H54 (cell line): Measurements from ENCODE around the gene TIAM1.

Experiments
- DNase-seq: peaks from one replicate; pipeline ENCODE4 v3.0.0; 2011; ENCODE audit warnings: low spot score, mixed read lengths; ENCODE audit not compliant: insufficient read length
- FAIRE-seq: peaks from 3 replicates; lab custom pipeline; 2011; peaks lifted over from hg19 to GRCh38; lab: Jason Lieb, UNC
- POLR2A ChIP-seq: IDR thresholded peaks from 2 replicates; pipeline ENCODE4 v1.6.1; 2011; ENCODE audit warnings: low read depth, mild to moderate bottlenecking, low read length

The TIAM1 gene

DNA sequence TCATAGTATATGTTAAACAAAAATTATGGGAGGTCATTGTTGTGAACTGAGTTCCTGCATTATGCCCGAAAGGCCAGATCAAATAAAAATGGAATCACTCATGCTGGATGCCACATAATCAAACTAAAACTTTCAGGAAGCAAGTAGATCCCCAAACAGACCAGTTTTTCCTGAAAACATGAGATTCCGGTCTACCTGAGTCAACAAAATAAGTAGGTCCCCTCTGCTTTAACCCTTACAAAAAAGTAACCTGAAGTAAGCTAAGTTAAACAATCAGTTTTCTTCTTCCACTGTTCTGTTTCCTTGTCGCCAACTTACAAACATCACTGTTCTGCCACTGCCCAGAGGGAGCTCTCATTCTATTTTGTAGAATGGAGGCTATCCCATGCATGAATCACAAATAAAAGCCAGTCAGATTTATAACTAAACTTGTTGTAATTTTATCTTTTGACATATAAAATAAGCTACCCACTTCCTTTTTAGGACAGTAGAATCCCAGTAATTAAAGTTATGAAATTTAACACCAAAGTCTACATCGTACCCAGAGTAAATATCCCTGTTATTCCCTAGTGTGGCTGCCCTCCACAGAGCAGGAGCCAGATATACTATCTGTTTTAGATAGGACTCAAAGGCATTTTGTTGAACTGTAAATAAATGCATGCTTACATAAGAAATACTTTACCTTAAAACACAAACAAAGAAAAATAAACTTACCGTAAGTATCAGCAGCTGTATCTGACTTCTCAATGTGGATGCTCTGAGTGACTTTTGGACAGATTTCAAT lies 149.4 kb downstream of the TIAM1 start:
- no peak for TF ChIP-seq POLR2A
- DNase-seq, result no peak
- no peak for FAIRE-seq

DNA sequence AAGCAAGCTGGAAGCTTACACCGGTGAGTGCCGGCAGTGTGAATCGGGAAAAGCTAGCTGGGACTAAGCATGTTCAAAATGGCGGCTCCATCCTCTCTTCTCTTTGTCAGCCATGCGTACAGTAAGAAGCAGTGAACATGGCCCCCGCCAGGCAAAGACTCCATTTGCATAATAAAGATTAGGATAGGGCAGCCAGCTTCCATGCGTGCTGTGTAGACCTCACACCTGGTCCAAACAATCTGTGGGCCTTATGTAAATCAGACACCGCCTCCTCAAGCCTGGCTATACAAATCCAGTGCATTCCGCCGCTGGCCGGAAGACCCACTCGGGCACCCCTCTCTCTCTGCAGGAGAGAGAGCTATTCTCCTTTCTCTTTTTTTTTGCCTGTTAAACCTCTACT lies 150.3 kb downstream of the TIAM1 start:
- no peak for TF ChIP-seq POLR2A
- FAIRE-seq, result no peak

DNA sequence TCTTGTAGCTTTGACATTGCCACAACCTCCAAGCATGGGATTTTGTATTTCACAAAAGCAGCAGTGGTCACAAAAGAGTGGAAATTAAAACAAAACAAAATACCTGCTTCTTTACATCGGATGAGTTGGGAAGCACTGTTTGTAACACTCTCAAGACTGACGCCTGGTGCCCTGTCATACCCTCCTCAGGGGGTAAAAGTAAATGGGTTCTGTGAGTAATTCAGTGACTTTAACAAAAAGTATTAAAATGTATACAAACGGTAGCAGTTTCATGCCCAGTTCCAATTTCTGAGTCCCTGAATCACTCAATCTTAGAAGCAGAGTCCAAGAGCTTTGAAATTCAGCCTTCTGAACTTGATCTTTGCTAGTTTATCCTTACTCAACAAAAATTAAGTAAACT lies 152.5 kb downstream of the TIAM1 start:
- DNase-seq, result no peak
- FAIRE-seq, result no peak
- no peak for TF ChIP-seq POLR2A

More for the DNA sequence above, 150.3 kb downstream of the TIAM1 start:
- DNase-seq, result no peak

- no peak for DNase-seq
- no peak for FAIRE-seq
- no peak for TF ChIP-seq POLR2A
These were observed 153.5 kb downstream of the TIAM1 start for GRCh38 chr21:31190516-31190915.

DNA sequence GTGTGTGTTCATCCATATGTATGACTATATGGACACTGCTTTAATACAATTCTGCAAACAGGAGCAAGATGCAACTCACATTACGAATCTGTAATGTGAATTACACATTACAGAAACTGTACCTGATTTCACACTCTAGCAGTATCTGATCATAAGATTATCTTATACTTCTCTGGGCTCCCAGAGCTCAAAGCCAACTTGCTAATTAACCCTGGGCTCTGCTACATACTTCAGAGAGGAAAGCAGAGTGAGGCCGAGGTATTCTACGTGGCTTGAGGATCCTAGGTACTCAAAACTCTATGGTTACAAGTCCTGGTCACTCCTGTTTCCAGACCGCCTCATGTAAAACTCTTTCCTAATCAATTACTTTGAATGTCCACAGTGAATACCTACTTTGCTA lies 156.6 kb downstream of the TIAM1 start:
- no peak for DNase-seq
- no peak for TF ChIP-seq POLR2A
- no peak for FAIRE-seq

DNA sequence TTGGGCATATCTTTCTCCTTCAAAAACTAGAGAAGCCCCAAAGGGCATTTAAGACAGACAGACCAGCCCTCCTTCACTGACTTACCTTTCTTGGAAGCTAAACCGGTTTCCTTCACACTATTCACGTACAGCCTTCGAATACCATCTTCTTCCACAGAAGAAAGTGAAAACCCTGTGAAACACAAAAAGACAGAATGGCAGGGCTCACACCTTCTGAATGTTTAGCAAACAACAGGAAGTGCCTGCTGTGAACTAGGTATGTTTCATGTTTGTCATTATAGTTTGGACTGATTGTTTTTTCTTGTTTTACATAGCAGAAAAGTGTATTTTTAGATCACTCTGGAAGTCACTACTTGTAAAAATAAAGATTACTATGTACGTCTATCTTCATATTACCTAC lies 157.1 kb downstream of the TIAM1 start:
- DNase-seq (no peak), FAIRE-seq (no peak)
- TF ChIP-seq POLR2A, result no peak

GRCh38 chr21:31185663-31186062 lies 158.4 kb downstream of the TIAM1 start:
- no peak for TF ChIP-seq POLR2A
- DNase-seq (no peak), FAIRE-seq (no peak)

DNA sequence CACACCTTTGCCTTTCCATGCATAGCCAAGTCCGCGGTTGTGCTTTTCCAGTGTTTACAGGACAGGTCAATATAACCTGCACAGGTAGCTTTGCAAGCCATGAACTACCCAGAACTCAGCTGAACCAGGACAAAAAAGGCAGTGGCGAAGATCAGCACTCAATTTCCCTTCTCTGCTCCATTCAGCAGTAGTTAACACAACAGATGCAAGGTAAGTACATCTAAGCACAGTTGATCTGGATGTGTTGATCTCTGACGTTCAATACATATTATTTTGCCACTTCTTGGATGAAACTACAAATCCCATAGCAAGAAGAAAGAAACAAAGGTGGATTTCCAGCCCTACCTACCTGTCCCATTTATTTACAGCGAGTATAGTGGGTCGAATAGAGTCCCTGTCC lies 159.2 kb downstream of the TIAM1 start:
- FAIRE-seq, result no peak
- DNase-seq, result no peak
- no peak for TF ChIP-seq POLR2A

DNA sequence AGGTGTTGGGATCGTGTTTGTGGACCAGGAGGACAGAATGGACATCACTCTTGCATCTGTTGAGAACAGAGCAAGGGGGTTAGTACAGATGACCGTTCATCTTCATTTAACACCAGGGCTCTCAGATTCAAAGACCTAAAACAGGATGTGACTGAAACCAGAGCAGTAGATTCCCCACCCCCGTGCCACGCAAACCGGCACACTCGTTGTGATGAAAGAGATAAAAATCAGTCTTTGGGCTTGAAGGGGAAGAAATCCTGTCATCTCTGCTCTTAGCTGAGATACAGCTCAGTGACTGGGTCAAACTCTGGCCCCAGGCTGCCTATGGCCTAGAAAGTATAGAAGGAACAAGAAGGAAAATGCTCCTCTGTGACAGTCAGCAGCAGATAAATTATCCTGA lies 159.6 kb downstream of the TIAM1 start:
- no peak for TF ChIP-seq POLR2A
- DNase-seq (no peak), FAIRE-seq (no peak)

DNA sequence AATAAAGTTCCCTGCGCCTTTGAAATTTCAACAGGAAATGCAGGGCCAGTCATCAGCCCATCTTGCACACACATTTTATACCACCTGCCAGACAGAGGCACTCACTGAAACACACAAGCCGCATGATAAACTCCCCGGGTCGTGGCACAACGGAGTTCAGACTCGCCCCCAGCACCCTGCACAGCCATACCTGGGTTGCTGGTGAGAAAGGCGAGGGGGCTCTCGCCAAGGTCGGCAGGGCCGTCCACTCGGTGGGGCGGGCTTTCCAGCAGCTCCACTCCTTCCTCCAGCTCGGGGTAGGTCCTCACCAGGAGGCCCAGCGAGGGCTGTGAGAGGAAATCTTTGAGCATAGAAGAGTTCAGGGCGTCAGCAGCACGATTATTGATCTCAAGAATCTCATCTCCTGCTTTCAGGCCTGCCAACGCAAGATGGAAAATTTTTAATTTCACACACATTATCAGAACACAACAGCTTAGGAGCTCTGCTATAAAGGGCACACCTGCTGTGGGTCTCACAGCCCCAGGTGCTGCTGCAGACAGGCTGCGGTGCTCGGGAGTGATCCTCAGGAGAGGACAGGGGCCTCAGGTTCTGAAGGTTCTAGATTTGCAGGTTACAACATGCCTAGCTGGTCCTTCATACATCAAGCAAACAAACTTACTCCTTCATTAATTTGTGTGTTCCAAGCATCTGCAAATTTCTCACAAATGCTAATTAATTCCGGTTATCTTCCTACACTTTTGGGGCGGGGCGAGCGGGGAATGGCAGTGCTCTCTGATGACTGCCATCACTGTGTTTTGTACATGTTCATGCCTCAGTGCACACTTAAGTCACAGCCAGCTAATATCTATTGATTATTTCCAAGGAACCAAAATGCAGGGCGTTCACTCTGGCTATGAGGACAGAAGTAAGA lies 161.6 kb downstream of the TIAM1 start:
- DNase-seq (no peak), FAIRE-seq (no peak)
- no peak for TF ChIP-seq POLR2A

GRCh38 chr21:31181082-31181750 lies 162.8 kb downstream of the TIAM1 start:
- FAIRE-seq, result no peak
- no peak for DNase-seq
- TF ChIP-seq POLR2A, result no peak

DNA sequence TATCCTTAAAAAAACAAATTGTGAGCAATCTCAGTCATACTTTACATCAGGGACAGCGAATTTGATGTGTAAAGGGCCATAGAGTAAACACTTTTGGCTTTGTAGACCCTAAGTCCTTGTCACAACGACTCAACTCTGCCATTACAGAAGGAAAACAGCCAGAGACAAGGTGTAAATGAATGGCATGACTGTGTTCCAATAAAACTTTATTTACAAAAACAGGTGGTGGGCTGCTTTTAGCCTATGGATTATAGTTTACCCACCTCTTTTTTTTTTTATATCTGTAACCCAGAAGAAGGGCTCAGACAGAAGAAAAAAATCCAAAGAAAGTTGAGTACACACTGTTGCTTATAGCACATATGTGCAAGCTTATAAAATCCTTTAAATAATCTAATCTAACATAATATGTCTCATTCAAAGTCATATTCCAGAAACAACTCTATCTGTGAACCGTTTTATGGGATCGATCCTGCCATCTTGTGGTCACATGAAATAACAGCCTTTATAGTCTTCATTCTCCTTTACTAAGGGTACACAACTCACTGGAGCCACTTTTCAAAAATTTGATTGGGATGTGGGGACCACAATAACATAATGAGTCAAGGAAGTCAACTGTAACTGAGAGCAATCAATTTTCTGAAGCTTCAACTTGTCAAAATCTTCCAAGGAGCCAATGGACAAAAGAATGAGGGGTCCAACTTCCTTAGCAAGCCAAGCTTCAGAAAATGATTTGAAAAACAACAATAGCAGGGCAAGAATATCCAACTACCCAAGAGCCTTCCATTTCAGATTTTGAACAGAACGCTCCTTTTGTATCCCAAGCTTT lies 163.6 kb downstream of the TIAM1 start:
- DNase-seq (peak; percentile 39), FAIRE-seq (peak; percentile 15)
- TF ChIP-seq POLR2A, result no peak

DNA sequence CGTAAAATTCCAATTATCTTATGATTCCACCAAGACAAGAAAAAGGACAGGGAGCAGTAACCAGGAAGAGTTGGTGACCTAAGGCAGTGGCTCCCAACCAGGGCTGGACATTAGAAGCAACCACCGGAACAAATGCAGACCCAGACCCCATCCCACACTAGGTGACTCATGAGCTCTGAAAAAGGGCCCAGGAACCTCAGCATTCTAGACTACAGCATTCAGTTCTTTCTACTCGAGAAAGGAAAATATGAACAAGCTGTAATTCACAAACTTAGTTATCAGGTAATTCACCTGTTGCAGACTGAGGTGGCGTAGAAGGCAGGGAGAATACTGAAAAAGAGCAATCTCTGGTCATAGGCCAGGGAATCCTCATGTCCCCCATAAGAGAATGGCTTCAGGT lies 167.3 kb downstream of the TIAM1 start:
- no peak for TF ChIP-seq POLR2A
- no peak for FAIRE-seq
- DNase-seq, result no peak
